K562 (cell line): ENCODE data around the gene MYMK. TPM values are rescaled to one million over a fixed set of nuclear protein-coding genes. Genes with fewer than 3 reads are reported as not detected.

Experiments used
- ATAC-seq: fragments of 200-7000 bp; cut with Tn5 transposase; 3 replicates; pipeline ENCODE4 v1.9.1; 2020; ENCODE audit warnings: moderate library complexity
- BruUV-seq: library from RNA; stranded (reverse); fragments of 400-500 nt; replicated peaks from 2 replicates; lab custom pipeline; 2021; lab: Mats Ljungman, UMichigan
- CTCF ChIA-PET: fragments of 300-600 bp; formaldehyde crosslinking; extraction: SDS; loops from one replicate; lab custom pipeline; 2021; ENCODE audit warnings: low intra/inter-chr PET ratio; lab: Yijun Ruan, JAX
- POLR2A ChIA-PET: fragments of 300-600, 350-650 bp; sonication (Branson Sonifier 250); formaldehyde crosslinking; extraction: SDS; loops from one replicate; lab custom pipeline; 2021; ENCODE audit warnings: antibody characterized with exemption, inconsistent platforms; lab: Yijun Ruan, JAX
- DNase-seq, 4 experiments: peaks; one replicate each; pipeline versions ENCODE4 v3.0.0 to v3.0.0-alpha.2; 2011 to 2018; ENCODE audit warnings: low spot score in 3 of 4, mixed read lengths in 3 of 4; ENCODE audit errors: extremely low read depth in 1 of 4
- FAIRE-seq: peaks from 2 replicates; lab custom pipeline; 2011; peaks lifted over from hg19 to GRCh38; lab: Jason Lieb, UNC
- H2AFZ ChIP-seq: 2 replicates; pipeline ENCODE4 v1.6.0; 2011; ENCODE audit warnings: low read depth, low read length, control low read depth, inconsistent platforms
- H3K27ac ChIP-seq: fragments of 200-600 bp; 3 replicates; pipeline ENCODE4 v1.8.0; 2011; ENCODE audit warnings: low read depth, mild to moderate bottlenecking, control low read depth, inconsistent platforms, low read length, moderate library complexity, mixed read lengths; ENCODE audit errors: extremely low read depth
- H3K27me3 ChIP-seq, 2 experiments: fragments of 300-600 bp in 1 of 2; 2 replicates in 1 of 2; 3 replicates in 1 of 2; pipeline versions ENCODE4 v1.6.0 to v1.8.0; 2011; ENCODE audit warnings: inconsistent platforms in 2 of 2, low read length in 2 of 2, mild to moderate bottlenecking in 1 of 2, mixed read lengths in 1 of 2, moderate library complexity in 1 of 2; ENCODE audit not compliant: control insufficient read depth in 2 of 2, insufficient read depth in 2 of 2
- H3K36me3 ChIP-seq: fragments of 300-600 bp; 3 replicates; pipeline ENCODE4 v1.8.0; 2011; ENCODE audit warnings: mild to moderate bottlenecking, low read length, inconsistent platforms; ENCODE audit not compliant: control insufficient read depth, insufficient read depth
- H3K4me1 ChIP-seq, 2 experiments: fragments of 200-600 bp in 1 of 2; replicated peaks in 1 of 2; 2 replicates in 1 of 2; 3 replicates in 1 of 2; pipeline versions ENCODE4 v1.5.1 to v1.8.0; 2011; ENCODE audit warnings: inconsistent platforms in 2 of 2, low read length in 2 of 2, mild to moderate bottlenecking in 1 of 2, mixed read lengths in 1 of 2, moderate library complexity in 1 of 2; ENCODE audit not compliant: control insufficient read depth in 2 of 2, insufficient read depth in 2 of 2
- H3K4me2 ChIP-seq: 2 replicates; pipeline ENCODE4 v1.6.1; 2011; ENCODE audit warnings: low read length, control low read depth, inconsistent platforms, mixed read lengths; ENCODE audit not compliant: insufficient read depth
- H3K4me3 ChIP-seq: fragments of 200-600 bp; sonication (generic), shearing (Covaris generic); 2 replicates; pipeline ENCODE4 v1.5.1; 2016; ENCODE audit warnings: control low read depth, inconsistent platforms
- H3K79me2 ChIP-seq: fragments of 200-600 bp; 3 replicates; pipeline ENCODE4 v1.8.0; 2011; ENCODE audit warnings: low read length, inconsistent platforms; ENCODE audit not compliant: control insufficient read depth, insufficient read depth
- H3K9ac ChIP-seq, 2 experiments: 2 replicates each; pipeline versions ENCODE4 v1.6.0 to v1.6.1; 2011; ENCODE audit warnings: low read depth in 2 of 2, low read length in 2 of 2, control low read depth in 1 of 2, inconsistent platforms in 1 of 2, mild to moderate bottlenecking in 1 of 2, mixed read lengths in 1 of 2; ENCODE audit not compliant: insufficient read depth in 1 of 2
- H3K9me1 ChIP-seq: one replicate; pipeline ENCODE4 v1.6.0; 2011; ENCODE audit warnings: inconsistent platforms, mild to moderate bottlenecking, low read length, moderate library complexity; ENCODE audit not compliant: control insufficient read depth, insufficient read depth
- H3K9me3 ChIP-seq: replicated peaks from 2 replicates; pipeline ENCODE4 v1.5.1; 2011; ENCODE audit warnings: low read depth, low read length, inconsistent platforms; ENCODE audit not compliant: control insufficient read depth, insufficient read depth
- H4K20me1 ChIP-seq: replicated peaks from 2 replicates; pipeline ENCODE4 v1.6.1; 2011; ENCODE audit warnings: low read length, inconsistent platforms, mixed read lengths; ENCODE audit not compliant: control insufficient read depth, insufficient read depth
- CEBPB ChIP-seq: fragments of 450-650 bp; IDR thresholded peaks from 2 replicates; pipeline ENCODE4 v1.6.1; 2016; ENCODE audit warnings: missing genetic modification characterization, missing compliant biosample characterization
- PCBP2 ChIP-seq: fragments of 200-400 bp; formaldehyde crosslinking; IDR thresholded peaks from 2 replicates; pipeline ENCODE4 v1.6.1; 2018; ENCODE audit warnings: low read length, low read depth, mild to moderate bottlenecking, moderate library complexity; ENCODE audit not compliant: poor library complexity, severe bottlenecking
- SMARCB1 ChIP-seq: IDR thresholded peaks from 2 replicates; pipeline ENCODE4 v1.6.1; 2011; ENCODE audit warnings: improper control_type of control experiment, low read depth; ENCODE audit not compliant: insufficient read length
- ZNF609 ChIP-seq: sonication (generic); formaldehyde crosslinking; IDR thresholded peaks from 2 replicates; pipeline ENCODE4 v1.8.1; 2023; ENCODE audit warnings: missing genetic modification reagents, mild to moderate bottlenecking, borderline replicate concordance
- WGBS: fragments of 100-300 bp; shearing (Covaris generic); methylation state at CpG from one replicate; pipeline ENCODE4 v1.1.6; 2016; ENCODE audit warnings: low coverage, mixed read lengths; ENCODE audit not compliant: insufficient coverage; ENCODE audit errors: missing lambda C conversion rate; 5-methylcytosine and 5-hydroxymethylcytosine counted together
- in situ Hi-C: fragments of 300-500 bp; cut with MboI; formaldehyde crosslinking; loops from 4 replicates; pipeline ENCODE4 v1.15.0; 2018; ENCODE audit warnings: inconsistent platforms, mixed read lengths
- intact Hi-C: fragments of 100-400 bp; cut with micrococcal nuclease; formaldehyde crosslinking; loops from 2 replicates; pipeline ENCODE4 v1.14.2; 2022
- polyA plus RNA-seq, 8 experiments: library from polyadenylated mRNA; depleted of rRNA in 4 of 8; stranded (reverse) in 5 of 8; unstranded in 3 of 8; fragments of >200 nt; fragmentation: Nextera tagmentation in 2 of 8; fragmentation: Illumina TruSeq in 1 of 8; extraction: Ambion mirVana in 2 of 8; extraction: Trizol in 1 of 8; gene quantifications; 2 replicates each; pipeline versions ENCODE4 v1.2.1 to v1.2.3, GENCODE V29; 2011 to 2014; ENCODE audit warnings: inconsistent platforms in 1 of 8, missing spikeins in 1 of 8
- total RNA-seq, 7 experiments: library from RNA; depleted of rRNA in 6 of 7; stranded (reverse); fragments of >200 nt in 6 of 7; fragmentation: Illumina TruSeq in 2 of 7; extraction: Trizol in 2 of 7; gene quantifications; 2 replicates each; pipeline versions ENCODE4 v1.2.1 to v1.2.3, GENCODE V29; 2011 to 2021; ENCODE audit warnings: low replicate concordance in 1 of 7

Gene MYMK
- total and polyA plus RNA-seq, 9 of the 15 experiments (the other 6 are each of a cell fraction or from before 2014, with no cell fraction given) = not detected

- TF ChIP-seq ZNF609 (CRISPR knock-in tag) = no peak
These were observed 55.9 kb downstream of the MYMK start (continued) for GRCh38 chr9:133468777-133469421.

- POLR2A ChIA-PET = interaction anchor here (0.5 to 0.7 kb wide), 2 partner anchors 11 to 120 kb away, joined by 3 to 4 read pairs; partner anchors contain the start of genes MED22, RPL7A and SLC2A6
- H4K20me1 ChIP-seq = peaks cover 9% of the 10 kb centered on the region
- H3K4me1 ChIP-seq = peaks cover 0 to 42% of the 10 kb centered on the region in 2 experiments; a peak in 2 of 5 replicates
- H2AFZ ChIP-seq = no peak overlapping the region
- intact Hi-C loops (no loop called here), in situ Hi-C loops (no loop called here)
- no peaks in the 10 kb centered on the region for H3K9me3 ChIP-seq
- BruUV-seq = no TSS peak
- FAIRE-seq = no peak
- H3K9ac ChIP-seq = no peak overlapping the region; a peak in 1 of 4 replicates
- TF ChIP-seq CEBPB (tag) (no peak), PCBP2 (no peak), SMARCB1 (no peak)
- H3K9me1 ChIP-seq = no peaks in the 10 kb centered on the region
- H3K79me2 ChIP-seq = no peaks in the 10 kb centered on the region
- no peak overlapping the region for H3K27ac ChIP-seq
- 7% methylated on average over 8 of the region's 11 CpGs for WGBS
- no peak overlapping the region for H3K4me3 ChIP-seq
- no peak overlapping the region for H3K4me2 ChIP-seq
- peaks cover 17 to 70% of the 10 kb centered on the region in 2 experiments; a peak in 4 of 5 replicates for H3K27me3 ChIP-seq
- no peaks in the 10 kb centered on the region for H3K36me3 ChIP-seq
- DNase-seq = no peak
- ATAC-seq = no peak
- CTCF ChIA-PET = no interaction called here
These were observed 56.4 kb downstream of the MYMK start for GRCh38 chr9:133468374-133468773.
